ENCODE results near the gene RCCD1. TPM values are rescaled to one million over a fixed set of nuclear protein-coding genes. Genes with fewer than 3 reads are reported as not detected.

RCCD1 gene
- total and polyA plus RNA-seq, 9 of the 15 experiments (the other 6 are each of a cell fraction or from before 2014, with no cell fraction given): 11.1 to 51.4 (median 24.7) TPM

GRCh38 chr15:90994417-90995311, 40.0 kb downstream of the RCCD1 start, which contains the start of gene PRC1 (continued):
- TF ChIP-seq NR4A1 (CRISPR knock-in tag; IDR thresholded peaks at IDR 0.05) (no peak; the same call in none of the 2 replicates), NR4A1 (tag; IDR thresholded peaks at IDR 0.05) (peak; percentile 22; the same call in 1 of the 2 replicates), HCFC1 (IDR thresholded peaks at IDR 0.05; ENCODE audit: low read depth, low read length) (peak; percentile 74), ZNF717 (CRISPR knock-in tag; IDR thresholded peaks at IDR 0.05) (no peak), EP400 (IDR thresholded peaks at IDR 0.05) (peak; percentile 99), CHD2 (IDR thresholded peaks at IDR 0.05; ENCODE audit: low read depth, low read length) (peak; percentile 89), E2F5 (CRISPR knock-in tag; IDR thresholded peaks at IDR 0.05) (peak; percentile 91; the same call in 1 of the 2 replicates), MYBL2 (IDR thresholded peaks at IDR 0.05; ENCODE audit: low read depth) (peak; percentile 100), MYBL2 (CRISPR knock-in tag; IDR thresholded peaks at IDR 0.05; ENCODE audit: borderline replicate concordance) (peak; percentile 98; the same call in 1 of the 2 replicates), BMI1 (IDR thresholded peaks at IDR 0.05; ENCODE audit: low read length) (no peak), FOXM1 (IDR thresholded peaks at IDR 0.05; ENCODE audit: low read depth) (peak; percentile 99), FOXM1 (CRISPR knock-in tag; IDR thresholded peaks at IDR 0.05; ENCODE audit: low read depth) (peak; percentile 99), HDAC2 (IDR thresholded peaks at IDR 0.05) (no peak), DNMT1 (IDR thresholded peaks at IDR 0.05) (no peak), NBN (IDR thresholded peaks at IDR 0.05; ENCODE audit: low read depth) (peak; percentile 99), SMARCA4 (IDR thresholded peaks at IDR 0.05) (peak; percentile 39; the same call in 1 of the 2 replicates), UBTF (IDR thresholded peaks at IDR 0.05; ENCODE audit: borderline replicate concordance in 1 of 2, low read depth in 2 of 2, low read length in 2 of 2) (peak in 1 of 2 experiments; percentile 92; a peak in 2 of 4 replicates), ZNF436 (CRISPR knock-in tag; IDR thresholded peaks at IDR 0.05) (no peak; the same call in 1 of the 2 replicates), ZBTB49 (CRISPR knock-in tag; IDR thresholded peaks at IDR 0.05; ENCODE audit: borderline replicate concordance) (0 out of 2 replicates have a peak, but pooled peaks have one; percentile 66), FOS (IDR thresholded peaks at IDR 0.05; ENCODE audit: extremely low read depth, insufficient read length) (peak; percentile 49), ZBTB7A (IDR thresholded peaks at IDR 0.05; ENCODE audit: borderline replicate concordance, control insufficient read depth, low read depth, low read length) (no peak), ZNF274 (IDR thresholded peaks at IDR 0.05; ENCODE audit: borderline replicate concordance, low read depth, low read length) (no peak)

Measured in K562 (cell line).